IMR-90 (cell line): ENCODE data around the gene ABHD1. TPM values are rescaled to one million over a fixed set of nuclear protein-coding genes. Genes with fewer than 3 reads are reported as not detected.

Source experiments
- ATAC-seq: fragments of 200-7000 bp; cut with Tn5 transposase; 2 replicates; pipeline ENCODE4 v1.9.1; 2020; ENCODE audit warnings: low read depth, mild to moderate bottlenecking, moderate library complexity
- BruUV-seq: library from RNA; stranded (reverse); fragments of 400-500 nt; replicated peaks from 2 replicates; lab custom pipeline; 2021; lab: Mats Ljungman, UMichigan
- CTCF ChIA-PET: fragments of 300-600 bp; formaldehyde crosslinking; extraction: SDS; loops from one replicate; lab custom pipeline; 2021; ENCODE audit warnings: antibody characterized with exemption; lab: Yijun Ruan, JAX
- POLR2A ChIA-PET: fragments of 300-600 bp; sonication (Branson Sonifier 250); formaldehyde crosslinking; loops from one replicate; lab custom pipeline; 2022; ENCODE audit warnings: antibody characterized with exemption; ENCODE audit not compliant: unreplicated experiment; lab: Charles Lee
- DNase-seq: peaks from one replicate; pipeline ENCODE4 v3.0.0; 2013
- H2AFZ ChIP-seq: replicated peaks from 2 replicates; pipeline ENCODE3; 2013; ENCODE audit warnings: low read length, mild to moderate bottlenecking; ENCODE audit not compliant: poor library complexity
- H2AK5ac ChIP-seq: 2 replicates; pipeline ENCODE4 v1.6.1; 2013; ENCODE audit warnings: low read depth, low read length, inconsistent platforms
- H2AK9ac ChIP-seq: replicated peaks from 2 replicates; pipeline ENCODE3; 2013; ENCODE audit warnings: mild to moderate bottlenecking, low read depth, low read length, moderate library complexity; ENCODE audit not compliant: poor library complexity
- H2BK120ac ChIP-seq: 2 replicates; pipeline ENCODE4 v1.6.1; 2013; ENCODE audit warnings: low read depth, low read length, inconsistent platforms
- H2BK15ac ChIP-seq: 3 replicates; pipeline ENCODE4 v1.6.1; 2013; ENCODE audit warnings: low read depth, low read length, inconsistent platforms
- H2BK20ac ChIP-seq: 2 replicates; pipeline ENCODE4 v1.6.1; 2013; ENCODE audit warnings: low read depth, mild to moderate bottlenecking, inconsistent platforms, low read length, moderate library complexity
- H2BK5ac ChIP-seq: 2 replicates; pipeline ENCODE4 v1.6.1; 2013; ENCODE audit warnings: mild to moderate bottlenecking, low read depth, low read length, inconsistent platforms; ENCODE audit not compliant: poor library complexity, severe bottlenecking
- H3K14ac ChIP-seq: replicated peaks from 2 replicates; pipeline ENCODE4 v1.6.1; 2013; ENCODE audit warnings: low read depth, low read length, inconsistent platforms
- H3K18ac ChIP-seq: 2 replicates; pipeline ENCODE4 v1.6.1; 2013; ENCODE audit warnings: low read depth, low read length, control low read depth
- H3K23ac ChIP-seq: 2 replicates; pipeline ENCODE4 v1.6.1; 2013; ENCODE audit warnings: low read depth, low read length, inconsistent platforms
- H3K27ac ChIP-seq: 2 replicates; pipeline ENCODE4 v1.5.1; 2013; ENCODE audit warnings: mild to moderate bottlenecking, control low read depth, low read length; ENCODE audit not compliant: insufficient read depth
- H3K27me3 ChIP-seq: 2 replicates; pipeline ENCODE4 v1.6.1; 2013; ENCODE audit warnings: low read length; ENCODE audit not compliant: control insufficient read depth, insufficient read depth
- H3K36me3 ChIP-seq: 2 replicates; pipeline ENCODE4 v1.6.1; 2013; ENCODE audit warnings: low read length, mixed read lengths; ENCODE audit not compliant: control insufficient read depth, insufficient read depth
- H3K4ac ChIP-seq: 2 replicates; pipeline ENCODE4 v1.6.1; 2013; ENCODE audit warnings: low read depth, low read length, inconsistent platforms
- H3K4me1 ChIP-seq: 2 replicates; pipeline ENCODE4 v1.6.1; 2013; ENCODE audit warnings: low read length, mixed read lengths; ENCODE audit not compliant: control insufficient read depth, insufficient read depth
- H3K4me2 ChIP-seq: 2 replicates; pipeline ENCODE4 v1.6.1; 2013; ENCODE audit warnings: low read depth, mild to moderate bottlenecking, control low read depth, low read length, moderate library complexity
- H3K4me3 ChIP-seq: 2 replicates; pipeline ENCODE4 v1.5.1; 2013; ENCODE audit warnings: low read depth, mild to moderate bottlenecking, control low read depth, low read length, moderate library complexity; ENCODE audit not compliant: insufficient read depth
- H3K56ac ChIP-seq: 2 replicates; pipeline ENCODE4 v1.6.1; 2013; ENCODE audit warnings: low read length, inconsistent platforms; ENCODE audit not compliant: insufficient read depth; ENCODE audit errors: extremely low read depth
- H3K79me1 ChIP-seq, 2 experiments: 2 replicates each; pipeline ENCODE4 v1.6.1; 2013; ENCODE audit warnings: low read length in 2 of 2, inconsistent platforms in 1 of 2, low read depth in 1 of 2
- H3K9ac ChIP-seq: 2 replicates; pipeline ENCODE4 v1.6.1; 2013; ENCODE audit warnings: low read depth, low read length, control low read depth
- H3K9me1 ChIP-seq: 2 replicates; pipeline ENCODE4 v1.6.1; 2013; ENCODE audit warnings: low read length, inconsistent platforms; ENCODE audit not compliant: insufficient read depth
- H3K9me3 ChIP-seq: 2 replicates; pipeline ENCODE4 v1.6.1; 2013; ENCODE audit warnings: low read length; ENCODE audit not compliant: control insufficient read depth, insufficient read depth
- H4K20me1 ChIP-seq: 2 replicates; pipeline ENCODE4 v1.6.1; 2013; ENCODE audit warnings: low read length, inconsistent platforms; ENCODE audit not compliant: insufficient read depth
- H4K5ac ChIP-seq: 2 replicates; pipeline ENCODE4 v1.6.1; 2013; ENCODE audit warnings: mild to moderate bottlenecking, low read depth, low read length, control low read depth
- H4K8ac ChIP-seq, 2 experiments: 2 replicates each; pipeline ENCODE4 v1.6.1; 2013; ENCODE audit warnings: low read depth in 2 of 2, low read length in 2 of 2, control low read depth in 1 of 2, inconsistent platforms in 1 of 2
- H4K91ac ChIP-seq: 2 replicates; pipeline ENCODE4 v1.6.1; 2013; ENCODE audit warnings: low read depth, low read length, inconsistent platforms; ENCODE audit not compliant: insufficient read depth
- BHLHE40 ChIP-seq: fragments of 150-350 bp; IDR thresholded peaks from 2 replicates; pipeline ENCODE4 v1.6.1; 2016; ENCODE audit warnings: mild to moderate bottlenecking, low read depth, low read length
- FOS ChIP-seq: fragments of 150-350 bp; IDR thresholded peaks from 2 replicates; pipeline ENCODE4 v1.6.1; 2016; ENCODE audit warnings: low read depth, low read length
- MAFK ChIP-seq: IDR thresholded peaks from 2 replicates; pipeline ENCODE4 v1.6.1; 2012; ENCODE audit warnings: low read depth, low read length, improper control_type of control experiment
- MAZ ChIP-seq: IDR thresholded peaks from 2 replicates; pipeline ENCODE4 v1.6.1; 2012; ENCODE audit warnings: low read depth, mild to moderate bottlenecking, low read length, improper control_type of control experiment, moderate library complexity, borderline replicate concordance
- NFE2L2 ChIP-seq: fragments of 150-350 bp; IDR thresholded peaks from 2 replicates; pipeline ENCODE4 v1.6.1; 2016; ENCODE audit warnings: low read depth, mild to moderate bottlenecking, low read length
- POLR2A ChIP-seq: IDR thresholded peaks from 2 replicates; pipeline ENCODE4 v1.6.1; 2012; ENCODE audit warnings: mild to moderate bottlenecking, low read depth, low read length
- RAD21 ChIP-seq: IDR thresholded peaks from 2 replicates; pipeline ENCODE4 v1.6.1; 2012; ENCODE audit warnings: low read length, improper control_type of control experiment
- RCOR1 ChIP-seq: IDR thresholded peaks from 2 replicates; pipeline ENCODE4 v1.6.1; 2012; ENCODE audit warnings: mild to moderate bottlenecking, low read length, improper control_type of control experiment; ENCODE audit not compliant: insufficient replicate concordance
- SMC3 ChIP-seq: fragments of 150-350 bp; IDR thresholded peaks from 2 replicates; pipeline ENCODE4 v1.6.1; 2016; ENCODE audit warnings: low read depth, mild to moderate bottlenecking, antibody characterized with exemption, low read length, moderate library complexity
- WGBS, 2 experiments: methylation state at CpG; one replicate each; pipeline versions ENCODE4 v1.1.5 to v1.1.7; 2013; ENCODE audit warnings: missing lambda C conversion rate in 2 of 2; ENCODE audit not compliant: insufficient read length in 1 of 2; ENCODE audit errors: extremely low coverage in 2 of 2; 5-methylcytosine and 5-hydroxymethylcytosine counted together
- dilution Hi-C: fragments of 300-500 bp; cut with HindIII; formaldehyde crosslinking; loops from one replicate; pipeline ENCODE4 v1.14.3; 2018; ENCODE audit warnings: low sequenced_read_pairs; ENCODE audit not compliant: unreplicated experiment
- in situ Hi-C: fragments of 300-500 bp; cut with MboI; formaldehyde crosslinking; loops from 3 replicates; pipeline ENCODE4 v1.14.3; 2019; ENCODE audit warnings: low sequenced_read_pairs, inconsistent platforms, mixed read lengths
- intact Hi-C: fragments of 100-400 bp; cut with micrococcal nuclease; formaldehyde crosslinking; loops from 2 replicates; pipeline ENCODE4 v1.10.0; 2022
- polyA plus RNA-seq, 3 experiments: library from polyadenylated mRNA; depleted of rRNA; stranded (reverse); fragments of >200 nt; gene quantifications; 2 replicates each; pipeline ENCODE4 v1.2.3, GENCODE V29; 2012; ENCODE audit warnings: low replicate concordance in 1 of 3
- total RNA-seq: library from RNA; depleted of rRNA; stranded (reverse); fragments of >200 nt; gene quantifications from 2 replicates; pipeline ENCODE4 v1.2.3, GENCODE V29; 2012

Gene ABHD1
- total and polyA plus RNA-seq, 2 of the 4 experiments (the other 2 are of a cell fraction) = 0.24 TPM; not detected in 1

GRCh38 chr2:27099334-27099955 lies 24.2 kb upstream of the ABHD1 start:
- Histone ChIP-seq H3K23ac (no peak overlapping the region), H3K36me3 (no peaks in the 10 kb centered on the region), H4K20me1 (no peaks in the 10 kb centered on the region), H4K91ac (no peak overlapping the region), H2AK9ac (no peak overlapping the region), H3K27ac (no peak overlapping the region), H3K9me3 (no peaks in the 10 kb centered on the region), H3K4me2 (no peak overlapping the region), H3K27me3 (peaks cover 25% of the 10 kb centered on the region), H2AFZ (no peak overlapping the region), H2BK20ac (no peak overlapping the region), H3K4ac (no peak overlapping the region), H2BK5ac (no peak overlapping the region), H3K79me1 (no peaks in the 10 kb centered on the region), H2BK120ac (no peak overlapping the region), H2BK15ac (no peak overlapping the region), H3K14ac (no peak overlapping the region), H3K9ac (no peak overlapping the region), H3K4me3 (no peak overlapping the region), H4K5ac (no peak overlapping the region), H4K8ac (no peak overlapping the region), H3K4me1 (0 out of 2 replicates have a peak, but pooled peaks cover 3% of the 10 kb centered on the region), H2AK5ac (no peak overlapping the region), H3K56ac (no peak overlapping the region), H3K9me1 (peaks cover 7% of the 10 kb centered on the region; the same call in 1 of the 2 replicates), H3K18ac (no peak overlapping the region)
- in situ Hi-C loops = loop anchor here (5.0 kb wide), 1 partner anchor 183 kb away; the partner anchor contains the start of gene TRIM54
- ChIA-PET CTCF (interaction anchor here (0.8 to 2.2 kb wide), 3 partner anchors 92 to 204 kb away, joined by 3 to 7 read pairs (median 4); no protein-coding TSS in a partner anchor), POLR2A (no interaction called here)
- ATAC-seq = no peak
- TF ChIP-seq BHLHE40 = no peak
- no peak for TF ChIP-seq MAZ
- no peak for TF ChIP-seq FOS
- TF ChIP-seq RAD21 = no peak
- TF ChIP-seq POLR2A = no peak
- TF ChIP-seq NFE2L2 = no peak
- TF ChIP-seq MAFK = no peak
- no peak for TF ChIP-seq RCOR1
- TF ChIP-seq SMC3 = no peak
- BruUV-seq = no TSS peak
- WGBS, 2 experiments = no CpG with 5 or more reads among the region's 19 CpGs
- intact Hi-C loops = loop anchor here (2.0 kb wide), 2 partner anchors 117 to 181 kb away; partner anchors contain the start of gene CAD
- DNase-seq = no peak
- dilution Hi-C loops = no loop called here
